ENCODE data around the gene AMOTL1.
"Not testable (repeated sequence)": the region's sequence is repeated elsewhere in the genome, so short reads cannot be mapped to it uniquely, and the experiment has no call there.

Gene AMOTL1

DNA sequence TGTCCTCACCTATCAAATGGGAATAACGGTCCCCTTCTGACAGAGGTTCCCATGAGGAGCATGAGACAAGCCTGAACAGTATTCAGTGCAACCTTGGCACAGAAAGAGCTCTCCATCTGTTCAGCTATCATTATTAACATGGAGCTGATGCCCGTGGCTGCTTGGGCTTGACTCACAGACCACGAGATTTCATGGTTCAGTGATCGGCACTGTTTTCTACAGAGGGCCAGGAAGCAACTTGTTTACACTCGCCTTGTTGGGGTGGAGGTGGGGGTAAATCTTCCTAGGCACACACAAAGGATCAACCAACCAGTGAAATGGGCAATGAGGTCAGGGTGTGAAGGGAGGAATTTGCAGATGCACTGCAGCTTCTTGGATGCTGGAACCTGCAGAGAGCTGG is 117.0 kb downstream of the AMOTL1 start:
- DNase-seq = no peak

DNA sequence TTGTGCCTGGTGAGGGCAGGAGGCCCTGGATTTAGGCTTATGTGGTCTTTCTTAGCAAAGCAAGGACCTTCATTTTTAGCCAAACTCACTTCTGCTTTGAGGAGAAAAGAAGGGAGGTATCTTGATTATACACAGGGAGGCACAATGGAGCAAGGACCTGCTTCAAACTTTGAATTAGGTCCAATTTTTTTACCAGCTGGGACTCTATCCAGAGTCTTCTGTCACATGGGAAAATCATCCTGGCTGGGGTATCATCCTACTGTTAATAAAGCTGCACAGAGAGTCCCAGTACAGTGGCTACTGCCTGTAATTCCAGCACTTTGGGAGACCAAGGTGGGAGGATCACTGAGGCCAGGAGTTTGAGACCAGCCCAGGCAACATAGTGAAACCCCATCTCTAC is 117.4 kb downstream of the AMOTL1 start:
- no peak for DNase-seq

DNA sequence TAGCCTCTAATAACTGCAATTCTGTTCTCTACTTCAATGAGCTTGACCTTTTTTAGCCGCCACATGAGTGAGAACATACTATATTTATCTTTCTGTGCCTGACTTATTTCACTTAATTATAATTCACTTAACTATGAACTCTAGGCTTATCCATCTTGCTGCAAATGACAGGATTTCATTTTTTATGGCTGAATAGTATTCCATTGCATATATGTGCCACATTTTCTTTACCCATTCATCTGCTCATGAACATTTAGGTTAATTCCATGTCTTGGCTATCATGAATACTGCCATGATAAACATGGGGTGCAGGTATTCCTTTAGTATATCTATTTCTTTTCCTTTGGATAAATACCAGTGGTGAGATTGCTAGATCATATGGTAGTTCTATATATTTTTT is 120.0 kb downstream of the AMOTL1 start:
- DNase-seq = no peak

DNA sequence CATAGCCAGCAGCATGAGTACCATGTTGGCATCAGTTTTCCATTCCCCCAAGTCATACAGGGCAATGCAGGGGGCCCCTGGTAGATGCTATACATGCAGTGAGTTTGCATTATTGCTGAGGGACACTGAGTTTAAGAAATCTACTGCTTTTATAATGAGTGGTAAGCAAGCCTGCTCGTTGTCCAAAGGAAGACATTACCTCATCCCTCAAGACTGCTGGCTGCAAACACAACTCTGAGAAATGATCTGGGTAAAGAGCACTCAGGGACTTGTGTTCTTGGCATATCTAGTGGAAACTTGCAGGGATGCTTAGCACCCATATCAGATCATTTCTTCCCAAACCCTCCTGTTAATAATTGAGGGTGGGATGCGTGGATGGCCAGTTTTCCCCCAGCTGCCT is 127.3 kb downstream of the AMOTL1 start:
- DNase-seq = no peak

DNA sequence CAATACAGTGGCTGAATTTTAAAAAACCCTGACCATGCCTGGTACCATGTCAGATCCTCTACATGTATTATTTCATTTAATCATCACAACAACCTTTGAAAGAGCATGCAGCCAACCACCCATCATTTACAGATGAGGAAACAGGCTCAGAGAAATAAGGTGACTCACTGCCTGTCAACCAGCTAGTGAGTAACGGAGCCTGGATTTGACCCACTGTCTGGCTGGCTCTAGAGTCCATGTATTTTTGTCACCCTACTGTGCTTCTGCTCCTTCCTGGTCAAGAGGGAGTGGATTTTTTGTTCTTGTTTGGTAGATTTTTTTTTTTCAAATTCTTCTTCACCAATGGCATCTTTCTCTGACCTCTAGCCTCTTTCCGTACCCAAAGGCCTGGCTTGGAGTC is 127.8 kb downstream of the AMOTL1 start:
- no peak for DNase-seq

DNA sequence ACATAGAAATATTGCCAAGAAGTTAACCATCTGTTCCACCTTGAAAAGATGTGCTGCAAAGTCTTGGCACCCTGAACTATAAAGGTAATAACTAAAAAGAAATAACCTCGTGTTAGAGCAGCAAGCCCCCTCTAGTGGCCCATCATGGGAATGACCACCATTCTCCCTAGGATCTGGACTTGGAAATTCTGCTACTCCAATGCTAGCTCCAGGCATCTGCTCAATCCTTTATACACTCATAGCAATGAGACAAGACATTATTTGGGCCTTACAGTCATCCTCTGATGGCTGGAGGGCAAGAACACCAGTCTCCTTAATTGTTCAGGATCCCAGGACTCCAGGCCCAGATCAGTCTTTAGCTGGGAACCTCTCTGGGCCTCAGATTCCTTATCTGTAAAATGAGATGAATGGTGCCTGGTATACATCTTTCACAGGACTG is 129.2 kb downstream of the AMOTL1 start:
- DNase-seq = no peak

DNA sequence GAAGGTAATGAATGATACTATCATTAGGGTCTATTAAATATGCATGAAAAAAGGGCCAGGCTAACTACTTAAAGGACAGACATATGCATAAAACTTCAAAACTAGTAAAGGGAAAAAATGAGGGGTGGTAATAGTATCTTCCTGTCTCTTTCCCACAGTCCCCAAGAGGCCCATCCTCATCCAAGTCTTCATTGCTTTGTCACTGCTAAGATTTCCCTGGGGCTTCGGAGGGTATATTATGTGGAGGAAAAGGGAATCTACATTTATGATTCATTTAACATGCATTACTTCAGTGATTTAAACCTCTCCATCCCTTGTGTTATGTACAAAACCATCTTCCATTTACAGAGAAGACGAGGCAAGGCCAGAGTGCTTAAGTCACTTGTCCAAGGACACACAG is 139.1 kb downstream of the AMOTL1 start:
- no peak for DNase-seq

DNA sequence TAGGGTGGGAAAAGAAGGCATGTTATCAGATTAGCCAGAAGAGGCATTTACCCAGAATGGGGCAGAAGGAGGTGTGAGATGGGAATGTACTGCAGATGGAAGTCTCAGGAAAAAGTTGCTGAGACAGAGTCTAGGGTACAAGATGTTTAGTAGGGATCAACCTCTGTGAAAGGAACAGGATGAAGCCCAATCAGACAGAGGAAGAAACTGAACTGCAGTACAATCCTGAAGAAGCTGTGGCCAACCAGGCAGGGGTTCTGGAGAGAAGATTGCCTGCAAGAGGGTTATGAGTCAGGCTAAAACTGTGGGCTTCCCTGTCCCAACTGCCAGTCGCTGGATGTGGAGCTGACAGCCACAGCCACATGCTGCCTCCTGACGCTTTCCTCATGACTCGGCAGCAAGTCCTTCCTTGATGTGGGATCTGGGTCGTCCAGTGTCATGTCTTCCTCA is 141.2 kb downstream of the AMOTL1 start:
- DNase-seq = no peak

DNA sequence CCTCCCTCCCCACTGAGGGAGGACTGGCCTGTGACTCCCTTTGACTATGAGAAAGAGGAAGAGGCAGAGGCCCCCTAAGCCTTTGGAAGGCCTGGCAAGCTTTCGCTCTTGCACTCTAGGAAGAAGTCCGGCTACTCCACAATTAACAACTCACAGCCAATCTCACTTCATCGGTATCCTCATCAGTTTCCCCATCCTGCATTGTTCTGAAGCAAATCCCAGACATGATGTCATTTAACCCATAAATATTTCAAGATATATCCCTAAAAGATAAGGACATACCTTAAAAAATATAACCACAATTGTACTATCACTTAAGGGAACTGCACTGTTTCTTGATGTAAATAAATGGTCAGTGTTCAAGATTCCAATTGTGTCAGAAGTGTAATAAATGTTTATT is 142.1 kb downstream of the AMOTL1 start:
- no peak for DNase-seq

DNA sequence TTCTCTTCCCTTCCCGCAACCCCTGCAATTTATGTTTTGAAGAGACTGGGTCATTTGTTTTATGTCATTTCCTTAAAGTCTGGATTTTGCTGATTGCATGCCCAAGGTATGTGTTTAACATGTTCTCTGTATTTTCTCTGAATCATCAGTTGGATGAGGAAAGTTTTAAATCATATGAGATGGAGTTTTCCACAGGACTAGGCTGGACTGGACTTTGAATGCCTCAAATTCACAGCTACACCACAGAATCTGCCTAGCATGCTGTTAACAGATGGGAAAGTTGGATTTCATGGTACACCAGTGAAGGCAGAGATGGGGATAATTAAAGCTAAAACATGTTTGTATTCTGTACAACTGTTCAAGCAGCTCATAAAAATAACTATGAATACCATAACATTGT is 142.6 kb downstream of the AMOTL1 start:
- no peak for DNase-seq

DNA sequence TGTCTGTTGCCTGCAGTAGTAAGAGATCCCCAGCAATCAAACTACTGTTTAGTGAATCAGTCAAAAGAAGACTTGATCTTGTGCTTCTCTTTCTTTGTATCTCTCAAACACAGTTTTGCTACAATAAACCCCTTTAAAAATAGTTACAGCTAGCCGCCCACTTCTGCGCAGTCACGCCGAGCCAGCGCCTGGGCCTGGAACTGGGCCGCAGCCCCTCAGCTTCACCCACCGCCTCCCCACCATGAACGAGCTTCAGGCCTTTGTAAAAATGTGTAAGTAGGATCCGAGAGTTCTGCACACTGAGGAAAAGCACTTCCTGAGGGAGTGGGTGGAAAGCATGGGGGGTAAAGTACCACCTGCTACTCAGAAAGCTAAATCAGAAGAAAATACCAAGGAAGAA is 144.7 kb downstream of the AMOTL1 start:
- DNase-seq = no peak

DNA sequence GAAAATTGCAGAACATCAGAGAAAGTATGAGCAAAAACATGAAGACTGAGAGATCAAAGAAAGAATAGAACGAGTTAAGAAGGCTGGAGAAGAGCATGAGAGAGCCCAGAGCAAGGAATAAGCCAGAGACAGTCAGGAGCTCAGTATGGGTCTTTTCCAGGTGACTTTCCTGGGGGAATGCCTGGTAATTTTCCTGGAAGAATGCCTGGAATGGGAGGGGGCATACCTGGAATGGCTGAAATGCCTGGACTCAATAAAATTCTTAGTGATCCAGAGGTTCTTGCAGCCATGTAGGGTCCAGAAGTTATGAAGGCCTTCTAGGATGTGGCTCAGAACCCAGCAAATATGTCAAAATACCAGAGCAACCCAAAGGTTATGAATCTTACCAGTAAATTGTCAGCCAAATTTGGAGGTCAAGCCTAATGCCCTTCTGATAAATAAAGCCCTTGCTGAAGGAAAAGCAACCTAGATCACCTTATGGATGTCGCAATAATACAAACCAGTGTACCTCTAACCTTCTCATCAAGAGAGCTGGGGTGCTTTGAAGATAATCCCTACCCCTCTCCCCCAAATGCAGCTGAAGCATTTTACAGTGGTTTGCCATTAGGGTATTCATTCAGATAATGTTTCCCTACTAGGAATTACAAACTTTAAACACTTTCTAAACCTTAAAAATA is 145.7 kb downstream of the AMOTL1 start:
- not testable (repeated sequence) for DNase-seq

DNA sequence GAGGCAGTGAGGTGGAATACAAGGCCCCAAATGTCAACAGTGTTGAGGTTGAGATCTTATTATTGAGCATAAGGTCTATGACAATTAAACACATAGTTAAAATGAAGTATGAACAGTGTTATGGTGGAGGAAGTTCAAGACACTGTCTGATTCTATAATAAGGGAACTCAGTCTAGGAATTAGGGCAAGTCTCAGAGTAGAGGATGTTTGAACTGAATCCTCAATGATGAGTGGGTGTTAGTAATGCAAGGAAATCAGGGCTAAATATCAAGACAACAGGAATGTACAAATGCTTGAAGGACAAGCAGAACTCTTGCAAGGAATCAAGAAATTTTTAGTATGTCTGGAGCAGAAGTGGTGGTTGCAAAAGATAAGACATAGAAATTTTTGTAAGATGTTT is 152.2 kb downstream of the AMOTL1 start:
- DNase-seq = no peak

DNA sequence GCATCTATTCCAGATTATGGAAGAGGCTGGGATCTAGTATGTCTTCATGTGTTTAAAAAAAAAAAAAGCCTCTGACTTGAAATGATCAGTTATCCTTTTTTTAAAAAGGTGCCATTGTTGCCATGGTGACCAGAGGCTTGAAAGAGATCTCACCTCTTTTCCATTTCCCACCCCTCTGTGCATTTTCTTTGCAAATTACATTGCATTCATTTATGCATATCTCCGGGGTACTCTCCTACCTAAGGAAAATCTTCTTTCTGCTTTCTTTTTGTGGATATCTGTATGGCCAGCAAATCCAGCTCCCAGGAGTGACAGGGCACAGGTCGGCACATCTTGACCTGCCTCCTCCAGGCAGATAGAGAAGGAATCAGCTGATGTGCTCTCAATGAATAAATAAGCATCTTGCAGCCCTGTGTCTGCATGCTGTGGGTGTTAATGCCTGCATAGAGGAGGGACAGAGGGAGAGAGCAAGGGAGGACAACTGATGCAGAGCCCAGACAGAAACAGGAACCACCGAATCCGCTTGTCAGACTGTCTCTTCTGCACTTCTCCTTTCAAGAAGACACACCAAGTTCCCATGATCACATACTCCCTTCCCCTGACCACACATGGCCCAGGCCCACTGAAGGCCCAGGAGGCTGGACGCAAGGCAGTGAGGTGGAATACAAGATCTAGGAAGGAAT is 154.3 kb downstream of the AMOTL1 start:
- DNase-seq = no peak

DNA sequence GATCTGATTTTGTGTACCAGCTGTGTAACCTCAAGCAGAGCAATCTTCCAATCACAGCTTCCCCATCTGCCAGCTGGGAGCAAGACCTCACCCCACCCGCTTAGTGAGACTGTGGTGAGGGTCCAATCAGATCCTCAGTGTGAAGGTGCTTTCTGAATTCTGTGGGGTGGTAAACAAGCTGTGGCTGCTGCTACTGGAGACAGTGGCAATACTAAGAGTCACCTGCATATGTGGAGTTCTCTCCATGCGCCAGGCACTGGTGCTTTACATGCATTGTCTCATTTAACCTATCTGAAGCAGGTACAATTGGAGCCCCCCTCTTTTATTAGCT is 154.8 kb downstream of the AMOTL1 start:
- DNase-seq = no peak

DNA sequence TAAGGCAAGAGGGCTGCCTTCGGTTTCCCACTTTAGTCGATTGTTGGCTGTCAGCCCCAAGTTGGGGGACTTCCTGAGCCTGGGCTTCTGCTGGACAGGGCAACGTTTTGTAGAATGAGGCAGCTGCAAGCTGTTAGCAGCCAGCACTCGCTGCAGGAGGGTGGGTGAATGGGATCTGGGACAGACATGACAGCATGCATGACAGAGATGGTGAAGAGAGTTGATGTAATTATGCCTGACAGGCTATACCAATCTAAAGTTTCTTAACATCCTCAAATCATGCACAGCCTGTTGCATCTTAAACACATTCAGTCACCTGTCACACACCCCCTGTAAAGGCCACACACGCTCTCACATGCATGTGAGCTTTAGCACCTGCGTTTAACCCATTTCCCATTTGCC is 156.0 kb downstream of the AMOTL1 start:
- no peak for DNase-seq

DNA sequence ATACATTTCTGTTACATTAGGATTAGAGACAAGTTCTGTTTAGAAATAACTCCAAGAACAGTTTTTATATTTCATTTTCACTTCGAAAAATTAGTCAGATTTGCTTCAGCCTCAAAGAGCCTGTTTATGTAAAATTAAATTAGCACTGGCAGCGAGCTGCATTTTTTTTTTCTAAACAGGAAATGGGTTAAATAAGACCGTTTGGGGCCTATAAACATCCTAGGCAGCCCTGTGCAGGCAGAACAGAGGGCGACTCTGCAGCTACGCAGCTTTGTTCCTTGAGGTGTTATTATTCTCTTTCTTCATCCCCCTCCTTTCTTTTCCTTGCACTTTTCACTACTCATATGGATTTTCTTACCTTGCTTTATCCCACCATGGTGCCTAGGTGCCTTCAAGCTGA is 156.5 kb downstream of the AMOTL1 start:
- DNase-seq = no peak

DNA sequence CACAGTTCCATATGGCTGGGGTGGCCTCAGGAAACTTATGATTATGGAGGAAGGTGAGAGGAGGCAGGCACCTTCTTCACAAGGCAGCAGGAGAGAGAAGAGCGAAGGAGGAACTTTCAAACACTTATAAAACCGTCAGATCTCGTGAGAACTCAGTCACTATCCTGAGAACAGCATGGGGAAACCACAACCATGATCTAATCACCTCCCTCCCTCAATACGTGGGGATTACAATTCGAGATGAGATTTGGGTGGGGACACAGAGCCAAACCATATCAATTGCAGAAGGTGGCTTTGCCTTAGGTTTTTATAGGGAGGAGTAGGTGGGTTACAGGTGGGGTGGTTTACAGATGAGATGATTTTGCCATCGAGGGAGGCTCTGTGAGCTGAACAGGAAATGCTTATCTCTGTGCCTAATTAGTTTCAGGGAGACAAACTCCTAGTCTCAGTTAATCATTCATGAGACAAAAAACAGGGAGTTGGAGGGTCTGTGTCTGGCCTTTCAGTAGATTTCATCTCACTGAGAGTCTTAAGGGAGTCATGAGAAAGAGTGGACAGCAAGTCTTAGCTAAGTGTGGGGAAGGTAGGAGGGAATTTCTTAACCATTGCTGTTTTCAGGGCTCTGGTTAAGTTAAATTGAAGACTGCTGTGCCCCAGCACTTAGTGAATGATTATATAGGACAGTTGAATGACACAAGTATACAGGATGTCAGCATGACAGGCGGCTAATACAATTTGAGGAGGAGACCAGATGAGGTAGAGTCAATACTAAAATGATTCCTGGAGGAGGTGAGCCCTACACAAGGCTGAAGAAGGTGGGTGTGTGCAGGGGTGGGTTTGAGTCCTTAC is 157.5 kb downstream of the AMOTL1 start:
- no peak for DNase-seq

DNA sequence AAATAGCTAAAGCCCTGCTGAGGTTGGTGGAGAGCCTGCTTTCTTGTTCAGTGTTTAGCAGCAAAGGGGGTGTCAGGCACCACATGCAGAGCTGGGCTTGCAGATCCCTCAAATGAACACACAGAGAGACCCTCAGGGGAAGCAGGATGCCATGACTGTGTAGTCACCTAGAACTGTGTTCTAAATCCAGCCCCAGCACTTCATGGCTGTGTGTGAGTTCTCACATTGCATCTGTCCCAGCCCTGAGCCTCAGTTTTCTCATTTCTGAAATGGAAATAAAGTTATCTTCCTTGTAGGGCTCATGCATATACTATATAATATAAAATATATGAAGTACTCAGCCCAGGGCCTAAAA is 158.1 kb downstream of the AMOTL1 start:
- no peak for DNase-seq
